NCI-H1092 treated with DMSO at 0.1 percent for 48 hours (cell line): ENCODE measurements around the gene SPON1.
A peak's percentile ranks its signal among the peaks of the same experiment; 100 is the strongest.
"Not testable (repeated sequence)": the region's sequence is repeated elsewhere in the genome, so short reads cannot be mapped to it uniquely, and the experiment has no call there.

ENCODE experiments used
- DNase-seq: peaks from one replicate; lab custom pipeline; 2025; lab: John Stamatoyannopoulos, UW

Gene SPON1

DNA sequence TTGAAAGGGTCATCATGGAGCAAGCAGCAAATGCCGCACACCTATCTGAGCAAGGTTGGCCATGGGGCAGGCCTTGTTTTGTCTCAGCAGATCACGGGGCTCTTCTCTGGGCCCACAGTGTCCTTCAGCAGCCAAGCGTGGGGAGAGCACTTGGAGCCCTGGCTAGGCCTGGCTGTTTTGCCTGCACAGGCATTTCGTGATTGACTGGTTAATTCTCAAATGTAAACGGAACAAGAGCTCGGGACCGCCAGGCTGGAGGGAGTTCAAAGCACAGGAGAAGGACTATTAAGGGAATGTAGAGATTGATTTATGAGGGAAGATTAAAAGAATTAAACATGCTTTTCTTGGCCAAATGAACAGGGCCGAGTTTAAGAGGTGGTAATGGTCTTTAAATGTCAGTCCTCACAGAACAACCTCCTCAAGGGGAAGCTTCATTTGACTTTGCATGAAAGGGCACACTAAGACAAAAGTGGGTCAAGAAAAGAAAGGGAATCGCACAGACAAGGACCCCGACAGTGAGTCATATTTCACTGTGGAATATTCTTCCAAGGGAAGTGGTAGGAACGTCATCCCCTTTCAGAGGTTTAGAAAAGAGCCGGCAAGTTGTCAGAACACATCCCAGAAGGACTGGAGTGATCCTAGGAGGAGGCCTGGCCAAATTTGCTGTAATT, 20.7 kb downstream of the SPON1 start:
- no peak for DNase-seq

GRCh38 chr11:13984616-13985450, 22.3 kb downstream of the SPON1 start:
- no peak for DNase-seq

- DNase-seq = not testable (repeated sequence)
Observed at GRCh38 chr11:13986695-13987094, 24.2 kb downstream of the SPON1 start.

- not testable (repeated sequence) for DNase-seq
Observed at GRCh38 chr11:13992158-13992856, 29.8 kb downstream of the SPON1 start.

- DNase-seq = no peak
Observed at GRCh38 chr11:13993096-13993765, 30.7 kb downstream of the SPON1 start.

DNA sequence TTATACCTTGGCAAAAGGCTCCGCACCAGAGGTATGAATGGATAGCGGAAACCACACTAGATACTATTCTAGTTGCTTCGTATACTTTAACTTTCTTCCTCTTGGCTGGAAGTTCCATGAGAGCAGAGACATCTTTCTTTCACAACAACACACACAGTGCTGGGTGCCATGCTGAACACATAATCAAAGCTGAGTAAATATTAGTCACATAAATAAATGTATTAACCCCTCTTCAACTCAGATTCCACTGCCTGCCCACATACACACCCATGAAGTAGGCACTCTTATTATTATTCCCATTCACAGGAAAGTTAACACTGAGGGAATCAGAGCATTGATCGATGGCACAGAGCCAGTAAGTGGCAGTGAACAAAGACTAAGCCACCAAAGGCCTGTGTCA, 35.4 kb downstream of the SPON1 start:
- DNase-seq = no peak

GRCh38 chr11:13999704-14000103, 37.2 kb downstream of the SPON1 start:
- DNase-seq = no peak

DNA sequence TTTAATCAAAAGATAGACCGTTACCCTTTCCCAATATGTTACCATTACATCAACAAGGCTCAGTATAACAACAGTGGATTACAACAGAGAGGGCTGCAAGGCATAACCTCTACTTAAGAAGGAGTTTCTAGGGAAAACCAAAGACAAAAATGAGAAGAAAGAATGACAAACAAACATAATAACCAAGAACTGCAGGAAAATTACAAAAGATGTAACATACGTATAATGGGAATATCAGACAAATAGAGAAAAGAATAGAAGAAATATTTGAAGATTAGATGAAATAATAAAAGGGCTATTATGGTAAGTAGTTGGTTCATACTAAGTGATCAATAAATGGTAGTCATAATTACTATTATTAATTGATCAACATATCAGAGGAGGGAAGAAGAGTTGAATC, 39.1 kb downstream of the SPON1 start:
- DNase-seq = no peak

DNA sequence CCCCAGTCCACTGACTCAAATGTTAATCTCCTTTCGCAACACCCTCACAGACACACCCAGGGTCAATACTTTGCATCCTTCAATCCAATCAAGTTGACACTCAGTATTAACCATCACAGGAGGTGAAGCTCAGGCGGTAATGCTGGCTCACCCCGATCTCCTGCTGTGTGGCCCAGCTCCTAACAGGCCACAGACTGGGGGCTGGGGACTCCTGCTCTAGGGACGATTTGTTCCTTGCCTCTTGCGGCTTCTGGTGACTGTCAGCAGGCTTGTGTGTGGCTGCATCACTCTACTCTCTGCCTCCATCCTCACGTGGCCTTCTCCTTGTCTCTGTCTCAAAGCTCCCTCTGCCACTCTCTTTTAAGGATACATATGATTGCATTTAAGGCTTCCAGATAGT, 45.0 kb downstream of the SPON1 start:
- DNase-seq = no peak

- DNase-seq = no peak
Observed at GRCh38 chr11:14010665-14011064, 48.1 kb downstream of the SPON1 start.

GRCh38 chr11:14012846-14013245, 50.3 kb downstream of the SPON1 start:
- no peak for DNase-seq

GRCh38 chr11:14015711-14016110, 53.2 kb downstream of the SPON1 start:
- DNase-seq = no peak

GRCh38 chr11:14018441-14018840, 55.9 kb downstream of the SPON1 start:
- no peak for DNase-seq

GRCh38 chr11:14021738-14022137, 59.2 kb downstream of the SPON1 start:
- DNase-seq = no peak

GRCh38 chr11:14022251-14022650, 59.7 kb downstream of the SPON1 start:
- DNase-seq = no peak

- no peak for DNase-seq
Observed at GRCh38 chr11:14022821-14023220, 60.3 kb downstream of the SPON1 start.

- DNase-seq = no peak
Observed at GRCh38 chr11:14026961-14027360, 64.4 kb downstream of the SPON1 start.

GRCh38 chr11:14027525-14027924, 65.0 kb downstream of the SPON1 start:
- DNase-seq = no peak

- DNase-seq = no peak
Observed at GRCh38 chr11:14029440-14029839, 66.9 kb downstream of the SPON1 start.

- peak; percentile 95 for DNase-seq
Observed at GRCh38 chr11:14029971-14030920, 67.7 kb downstream of the SPON1 start.

- DNase-seq = not testable (repeated sequence)
Observed at GRCh38 chr11:14035526-14035925, 73.0 kb downstream of the SPON1 start.
